HG03469 (cell line): ENCODE data around the gene OR4A47.
"Not testable (repeated sequence)": the region's sequence is repeated elsewhere in the genome, so short reads cannot be mapped to it uniquely, and the experiment has no call there.

Experiments
- ATAC-seq: cut with Tn5 transposase; IDR thresholded peaks from one replicate; pipeline ENCODE4 v1.9.1; 2021; ENCODE audit warnings: mild to moderate bottlenecking, moderate library complexity, moderate number of reproducible peaks; ENCODE audit not compliant: unreplicated experiment

Gene OR4A47

GRCh38 chr11:48488493-48488892, at the start of gene OR4A47:
TSS of gene OR4A47 (plus strand) at chr11:48488793. CDS start at chr11:48488793, 0 bp downstream.
- ATAC-seq: not testable (repeated sequence)

GRCh38 chr11:48455909-48456308, 32.7 kb upstream of the OR4A47 start:
- ATAC-seq: not testable (repeated sequence)

- ATAC-seq: not testable (repeated sequence)
Measured at GRCh38 chr11:48473966-48474365, 14.6 kb upstream of the OR4A47 start.

GRCh38 chr11:48474703-48475102, 13.9 kb upstream of the OR4A47 start:
- ATAC-seq: not testable (repeated sequence)

- not testable (repeated sequence) for ATAC-seq
Measured at GRCh38 chr11:48506169-48506568, 17.6 kb downstream of the OR4A47 start.

- no peak for ATAC-seq
Measured at GRCh38 chr11:48538991-48539390, 50.4 kb downstream of the OR4A47 start.
